HG03280 (cell line): ENCODE data around the gene PGPEP1.

Source experiments
- ATAC-seq: cut with Tn5 transposase; IDR thresholded peaks from one replicate; pipeline ENCODE4 v1.9.1; 2021; ENCODE audit warnings: mild to moderate bottlenecking, moderate library complexity; ENCODE audit not compliant: unreplicated experiment

PGPEP1 gene

GRCh38 chr19:18340190-18340989 lies at the start of gene PGPEP1:
Gene PGPEP1, plus strand, starts transcription at chr19:18340598. Its CDS starts 84 bp downstream, at chr19:18340682.
- ATAC-seq = peak; percentile 81

GRCh38 chr19:18291019-18291524 lies 49.3 kb upstream of the PGPEP1 start:
- no peak for ATAC-seq

DNA sequence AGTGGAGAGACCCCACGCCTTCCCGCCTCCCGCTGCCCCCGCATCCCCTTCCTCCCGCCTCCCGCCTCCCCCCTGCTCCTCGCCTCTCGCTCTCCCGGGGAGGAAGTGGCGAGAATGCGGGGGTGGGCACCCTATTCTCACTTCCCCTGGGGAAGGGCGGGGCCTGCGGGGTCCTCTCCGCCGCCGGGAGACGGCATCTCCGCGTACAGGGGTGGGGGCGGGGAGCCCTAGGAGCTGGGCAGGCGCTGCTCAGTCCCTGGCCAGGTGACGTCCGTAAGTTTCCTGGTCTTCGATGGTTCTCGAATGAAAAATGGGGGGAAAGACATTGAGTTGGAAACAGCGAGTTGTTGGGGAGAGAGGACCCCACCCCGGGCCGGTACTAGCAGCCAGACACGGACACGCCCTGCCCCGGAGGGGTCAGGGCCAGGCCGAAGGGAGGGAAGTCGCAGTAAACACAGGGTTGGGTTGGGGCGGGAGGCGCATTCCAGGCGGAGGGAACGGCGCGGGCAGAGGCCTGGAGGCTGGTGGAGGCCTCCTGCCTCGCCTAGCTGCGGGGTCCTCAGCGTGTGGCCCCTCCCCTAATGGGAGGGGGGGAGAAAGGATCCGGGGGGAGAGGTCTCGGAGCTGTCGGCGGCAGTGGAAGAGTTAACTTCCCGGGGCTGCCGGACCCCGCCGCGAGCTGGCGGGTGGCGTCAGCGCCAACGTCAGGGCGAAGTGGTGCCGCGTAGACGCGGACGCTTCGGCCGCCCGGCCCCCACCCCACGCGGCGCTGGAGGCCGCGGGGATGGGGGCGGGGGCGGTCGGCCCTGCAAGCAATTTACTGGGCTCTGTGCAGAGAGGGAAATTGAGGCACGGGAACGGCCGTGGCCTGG lies 48.6 kb upstream of the PGPEP1 start:
- no peak for ATAC-seq

DNA sequence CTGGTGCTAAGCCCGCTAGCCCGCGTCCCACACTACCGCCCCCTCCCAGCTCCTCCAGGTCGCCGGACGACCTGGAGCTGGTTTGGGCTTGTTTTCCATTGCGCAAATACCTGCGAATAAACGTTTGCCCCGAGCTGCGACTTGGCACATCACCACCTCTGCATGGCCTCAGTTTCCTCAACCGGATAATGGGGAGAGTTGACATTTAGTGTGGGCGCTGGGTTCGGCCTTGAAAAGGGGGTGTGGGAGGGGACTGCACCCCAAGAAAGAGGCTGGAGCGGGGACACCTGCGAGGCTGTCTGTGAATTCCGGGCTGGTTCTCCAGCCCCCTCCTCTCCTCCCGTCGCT lies 48.0 kb upstream of the PGPEP1 start:
- ATAC-seq = no peak

GRCh38 chr19:18292810-18293641 lies 47.4 kb upstream of the PGPEP1 start:
- ATAC-seq = no peak

DNA sequence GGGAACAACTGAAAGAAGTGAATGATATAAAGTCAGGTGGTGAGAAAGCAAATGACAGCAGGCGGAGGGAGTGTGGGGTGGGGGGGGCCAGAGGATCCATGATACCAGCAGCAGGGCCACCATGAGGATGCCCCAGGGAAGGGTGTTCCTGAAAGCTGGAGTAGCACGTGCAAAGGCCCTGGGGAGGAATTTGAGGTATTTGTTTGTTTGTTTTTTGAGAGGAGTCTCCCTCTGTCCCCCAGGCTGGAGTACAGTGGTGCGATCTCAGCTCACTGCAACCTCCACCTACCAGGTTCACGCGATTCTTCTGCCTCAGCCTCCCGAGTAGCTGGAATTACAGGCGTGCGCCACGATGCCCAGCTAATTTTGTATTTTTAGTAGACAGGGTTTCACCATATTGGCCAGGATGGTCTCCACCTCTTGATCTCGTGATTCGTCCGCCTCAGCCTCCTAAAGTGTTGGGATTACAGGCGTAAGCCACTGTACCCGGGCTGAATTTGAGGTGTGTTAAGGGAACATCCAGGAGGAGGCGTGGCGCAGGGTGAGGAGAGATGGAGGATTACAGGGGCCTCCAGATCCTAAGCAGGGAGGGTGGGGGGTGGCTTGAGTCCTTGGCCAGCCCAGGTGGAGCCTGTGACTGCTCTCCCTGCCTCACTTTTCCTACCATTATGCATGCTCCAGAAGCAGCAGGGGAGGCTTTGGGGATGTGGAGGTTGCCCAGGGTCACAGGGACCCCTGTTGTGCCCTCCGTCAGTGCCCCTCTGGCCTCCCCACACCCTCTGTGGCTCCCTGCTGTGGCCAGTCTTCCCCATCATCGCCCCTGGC lies 46.5 kb upstream of the PGPEP1 start:
- ATAC-seq = no peak

- no peak for ATAC-seq
Observed at GRCh38 chr19:18294467-18294864, 45.9 kb upstream of the PGPEP1 start.

- ATAC-seq = no peak
Observed at GRCh38 chr19:18295034-18295451, 45.4 kb upstream of the PGPEP1 start.

DNA sequence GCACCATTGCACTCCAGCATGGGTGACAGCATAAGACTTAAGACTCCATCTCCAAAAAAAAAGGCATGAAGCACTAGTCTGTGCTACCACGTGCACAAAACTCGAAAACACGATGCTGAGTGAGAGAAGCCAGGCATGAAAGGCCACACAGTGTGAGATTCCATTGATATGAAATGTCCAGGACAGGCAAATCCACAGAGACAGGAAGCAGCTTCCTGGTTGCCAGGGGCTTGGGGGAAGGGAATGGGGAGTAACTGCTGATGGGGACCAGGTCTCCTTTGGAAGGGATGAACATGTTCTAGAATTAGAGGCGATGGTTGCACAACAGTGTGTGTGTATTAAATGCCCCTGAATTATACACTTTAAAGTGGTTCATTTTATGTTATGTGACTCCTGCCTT lies 43.1 kb upstream of the PGPEP1 start:
- ATAC-seq = no peak

- ATAC-seq = no peak
Observed at GRCh38 chr19:18298601-18299000, 41.8 kb upstream of the PGPEP1 start.

DNA sequence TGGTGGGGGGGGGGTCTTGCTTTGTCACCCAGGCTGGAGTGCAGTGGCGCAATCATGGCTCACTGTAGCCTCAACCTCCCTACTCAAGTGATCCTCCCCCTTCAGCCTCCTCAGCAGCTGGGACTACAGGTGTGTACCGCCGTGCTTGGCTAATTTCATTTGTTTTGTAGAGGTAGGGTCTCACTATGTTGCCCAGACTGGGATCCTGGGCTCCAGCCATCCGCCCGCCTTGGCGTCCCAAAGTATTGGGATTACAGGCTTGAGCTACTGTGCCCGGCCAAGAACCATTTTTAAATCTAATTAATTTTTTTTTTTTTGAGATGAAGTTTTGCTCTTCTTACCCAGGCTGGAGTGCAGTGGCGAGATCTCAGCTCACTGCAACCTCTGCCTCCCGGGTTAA lies 40.7 kb upstream of the PGPEP1 start:
- no peak for ATAC-seq

- no peak for ATAC-seq
Observed at GRCh38 chr19:18300930-18301717, 39.3 kb upstream of the PGPEP1 start.

GRCh38 chr19:18301718-18302111 lies 38.7 kb upstream of the PGPEP1 start:
- ATAC-seq = no peak

GRCh38 chr19:18304208-18304457 lies 36.3 kb upstream of the PGPEP1 start:
- ATAC-seq = no peak

- peak; percentile 36 for ATAC-seq
Observed at GRCh38 chr19:18304458-18305310, 35.7 kb upstream of the PGPEP1 start.

- ATAC-seq = no peak
Observed at GRCh38 chr19:18306209-18306887, 34.0 kb upstream of the PGPEP1 start.

GRCh38 chr19:18306888-18307260 lies 33.5 kb upstream of the PGPEP1 start:
- no peak for ATAC-seq

DNA sequence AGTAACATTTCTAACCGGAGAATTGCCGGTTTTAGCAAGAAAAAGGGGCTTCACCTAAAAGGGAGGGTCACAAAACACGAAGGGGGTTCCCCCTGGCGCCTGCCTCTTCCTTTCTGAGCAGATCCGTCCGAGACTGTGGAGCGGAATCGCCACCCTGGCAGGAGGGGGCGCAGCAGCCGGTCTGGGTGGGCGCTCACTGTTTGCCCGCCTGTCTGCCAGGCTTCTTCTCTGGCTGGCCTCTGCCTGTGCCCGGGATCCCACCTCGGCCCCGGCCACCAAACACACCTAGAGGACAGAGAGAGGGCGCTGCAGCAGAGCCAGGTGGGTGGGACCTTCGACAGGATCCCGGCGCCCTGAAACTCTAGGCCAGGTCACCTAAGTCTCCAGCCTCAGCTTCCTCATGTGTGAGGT lies 33.1 kb upstream of the PGPEP1 start:
- no peak for ATAC-seq
